GM12891 (cell line): ENCODE results near the gene LRRIQ3.

Experiments
- DNase-seq: peaks from one replicate; pipeline ENCODE4 v3.0.0; 2011; ENCODE audit warnings: low spot score; ENCODE audit not compliant: insufficient read length
- FAIRE-seq: peaks from 2 replicates; lab custom pipeline; 2011; peaks lifted over from hg19 to GRCh38; lab: Jason Lieb, UNC
- PAX5 ChIP-seq: IDR thresholded peaks from 2 replicates; pipeline ENCODE4 v1.6.1; 2011; ENCODE audit warnings: low read length, moderate library complexity, mild to moderate bottlenecking; ENCODE audit not compliant: insufficient read depth, severe bottlenecking
- POLR2A ChIP-seq: IDR thresholded peaks from 2 replicates; pipeline ENCODE4 v1.6.1; 2011; ENCODE audit warnings: low read depth, low read length, control low read depth
- POLR2AphosphoS5 ChIP-seq: IDR thresholded peaks from 2 replicates; pipeline ENCODE4 v1.6.1; 2011; ENCODE audit warnings: low read depth, low read length, control low read depth
- POU2F2 ChIP-seq: IDR thresholded peaks from 2 replicates; pipeline ENCODE4 v1.6.1; 2011; ENCODE audit warnings: low read depth, mild to moderate bottlenecking, control low read depth, low read length, moderate library complexity
- SPI1 ChIP-seq: IDR thresholded peaks from 2 replicates; pipeline ENCODE4 v1.6.1; 2011; ENCODE audit warnings: low read depth, low read length, control low read depth
- TAF1 ChIP-seq: IDR thresholded peaks from 2 replicates; pipeline ENCODE4 v1.6.1; 2011; ENCODE audit warnings: low read depth, low read length, control low read depth

Gene LRRIQ3

DNA sequence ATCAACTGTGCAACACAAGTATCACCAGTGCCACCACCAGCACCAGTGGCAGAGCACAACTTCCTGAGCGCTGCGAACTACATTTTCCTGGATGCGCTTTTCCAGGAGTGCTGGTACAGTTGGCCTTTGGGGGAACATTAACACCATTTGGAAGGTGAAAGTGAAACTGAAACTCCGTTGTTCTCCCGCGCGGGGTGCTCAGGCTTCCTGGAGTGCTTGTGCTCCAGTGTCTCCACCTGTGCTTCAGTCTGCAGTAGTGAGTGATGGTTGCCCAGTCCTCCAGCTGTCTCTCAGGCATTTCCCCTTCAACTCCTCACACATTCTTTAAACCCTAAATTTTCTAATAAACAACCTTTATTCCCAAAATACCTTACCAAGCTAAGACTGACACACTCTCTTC lies 187.8 kb downstream of the LRRIQ3 start:
- FAIRE-seq (no peak), DNase-seq (no peak)
- TF ChIP-seq POLR2A, result no peak
- no peak for TF ChIP-seq POU2F2
- no peak for TF ChIP-seq POLR2AphosphoS5

DNA sequence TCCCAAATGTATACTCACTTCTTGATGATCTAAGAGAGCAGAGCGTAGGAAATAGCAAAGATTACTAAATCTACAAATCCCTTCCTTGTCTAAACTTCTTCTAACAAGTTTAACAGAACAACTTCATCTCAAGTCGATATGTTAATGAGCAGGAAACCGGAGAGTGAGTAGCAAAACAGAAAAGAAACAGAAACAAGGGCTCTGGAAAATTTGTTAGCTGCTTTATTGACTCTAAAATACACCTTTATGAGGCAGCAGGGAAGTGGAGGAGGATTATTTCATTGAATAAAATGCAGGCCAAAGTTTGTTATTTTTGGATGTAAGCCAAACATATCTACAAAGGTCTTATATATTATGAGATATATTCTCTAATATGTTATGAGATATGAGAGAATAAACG lies 192.4 kb downstream of the LRRIQ3 start:
- DNase-seq (no peak), FAIRE-seq (no peak)
- TF ChIP-seq TAF1, result no peak
- no peak for TF ChIP-seq POU2F2
- no peak for TF ChIP-seq PAX5
- no peak for TF ChIP-seq POLR2A
- TF ChIP-seq POLR2AphosphoS5, result no peak
- no peak for TF ChIP-seq SPI1

GRCh38 chr1:74003806-74004205 lies 194.2 kb downstream of the LRRIQ3 start:
- TF ChIP-seq POU2F2 (no peak), POLR2A (no peak), POLR2AphosphoS5 (no peak), SPI1 (no peak), PAX5 (no peak), TAF1 (no peak)
- DNase-seq (no peak), FAIRE-seq (no peak)

- FAIRE-seq (no peak), DNase-seq (no peak)
- TF ChIP-seq TAF1 (no peak), SPI1 (no peak), POLR2A (no peak)
Observed at GRCh38 chr1:73998348-73998959, 199.5 kb downstream of the LRRIQ3 start.

DNA sequence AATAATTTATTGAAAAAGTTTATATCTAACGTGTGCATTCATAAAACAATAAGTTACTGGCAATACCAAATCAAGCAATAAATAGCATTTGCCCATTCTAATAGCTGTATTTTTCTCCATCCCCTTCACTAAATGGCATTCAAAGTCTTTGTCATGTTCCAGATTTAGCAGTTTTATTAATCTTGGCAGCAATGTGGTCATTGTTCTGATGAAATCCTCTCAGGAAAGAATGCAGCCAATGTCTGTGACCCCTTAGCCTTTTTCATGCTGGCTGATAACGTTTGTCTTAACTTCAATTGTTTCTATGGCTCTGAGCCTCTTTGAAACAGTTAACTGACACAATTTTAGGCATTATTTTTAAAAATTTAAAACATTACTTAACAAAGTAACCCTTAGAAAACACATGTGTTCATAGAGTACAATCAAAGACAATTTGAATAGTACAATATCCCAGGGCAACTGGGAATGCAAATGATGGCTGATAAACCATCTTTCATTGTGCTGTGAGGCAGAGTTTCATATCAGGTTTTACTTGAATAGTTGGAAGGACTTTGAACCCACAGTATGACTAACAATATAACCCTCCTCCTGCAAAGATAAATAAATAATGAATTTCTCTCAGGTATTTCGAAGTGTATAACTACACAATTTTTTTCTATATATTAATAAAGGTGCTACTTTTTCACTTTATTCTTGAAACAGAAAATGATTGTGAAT lies 217.5 kb downstream of the LRRIQ3 start:
- no peak for DNase-seq
- no peak for FAIRE-seq
- no peak for TF ChIP-seq POLR2A
- TF ChIP-seq SPI1, result no peak
- TF ChIP-seq POLR2AphosphoS5, result no peak

DNA sequence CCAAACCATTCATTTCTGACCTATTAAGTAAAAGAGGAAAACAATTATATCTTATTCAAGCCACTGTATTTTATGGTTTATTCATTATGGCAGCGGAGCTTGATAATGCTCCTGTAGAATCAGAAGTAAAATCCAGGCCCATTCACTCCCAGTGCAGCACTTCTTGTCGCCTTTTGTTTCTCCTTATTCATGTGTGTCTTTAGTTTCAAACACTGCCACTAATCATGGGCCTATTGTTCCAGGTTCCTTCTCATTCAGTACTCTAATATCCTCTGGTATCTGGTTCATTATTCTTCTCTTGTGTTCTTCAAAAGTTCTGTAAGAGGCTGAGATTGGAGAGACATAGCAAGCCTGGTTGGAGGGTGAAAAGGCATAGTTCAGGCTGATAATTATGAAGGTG lies 218.3 kb downstream of the LRRIQ3 start:
- DNase-seq, result no peak
- TF ChIP-seq SPI1 (no peak), TAF1 (no peak), PAX5 (no peak), POLR2AphosphoS5 (no peak), POLR2A (no peak), POU2F2 (no peak)
- no peak for FAIRE-seq

GRCh38 chr1:73978964-73979363 lies 219.0 kb downstream of the LRRIQ3 start:
- no peak for FAIRE-seq
- no peak for TF ChIP-seq PAX5
- no peak for TF ChIP-seq POLR2AphosphoS5
- no peak for TF ChIP-seq POU2F2
- no peak for TF ChIP-seq TAF1
- no peak for TF ChIP-seq POLR2A
- no peak for TF ChIP-seq SPI1
- DNase-seq, result no peak
